Ishikawa (cell line): Measurements from ENCODE around the gene KRTCAP2.

Experiments used
- CEBPB ChIP-seq: IDR thresholded peaks from 2 replicates; pipeline ENCODE4 v1.6.1; 2012
- CREB1 ChIP-seq: IDR thresholded peaks from 2 replicates; pipeline ENCODE4 v1.6.1; 2012; ENCODE audit warnings: low read depth
- EGR1 ChIP-seq: IDR thresholded peaks from 2 replicates; pipeline ENCODE4 v1.6.1; 2012
- EP300 ChIP-seq: IDR thresholded peaks from 2 replicates; pipeline ENCODE4 v1.6.1; 2012; ENCODE audit warnings: borderline replicate concordance
- FOXM1 ChIP-seq: IDR thresholded peaks from 2 replicates; pipeline ENCODE4 v1.6.1; 2012; ENCODE audit warnings: low read depth, borderline replicate concordance
- NFIC ChIP-seq: IDR thresholded peaks from 2 replicates; pipeline ENCODE4 v1.6.1; 2012
- RAD21 ChIP-seq: IDR thresholded peaks from 2 replicates; pipeline ENCODE4 v1.6.1; 2012; ENCODE audit warnings: low read depth
- TAF1 ChIP-seq: IDR thresholded peaks from 2 replicates; pipeline ENCODE4 v1.6.1; 2012; ENCODE audit warnings: low read depth, mild to moderate bottlenecking
- TCF12 ChIP-seq: IDR thresholded peaks from 2 replicates; pipeline ENCODE4 v1.6.1; 2012; ENCODE audit warnings: low read depth
- TEAD4 ChIP-seq: IDR thresholded peaks from 2 replicates; pipeline ENCODE4 v1.6.1; 2012
- YY1 ChIP-seq: IDR thresholded peaks from 2 replicates; pipeline ENCODE4 v1.6.1; 2012; ENCODE audit warnings: low read depth
- ZBTB7A ChIP-seq: IDR thresholded peaks from 2 replicates; pipeline ENCODE4 v1.6.1; 2012; ENCODE audit warnings: low read depth
- TF ChIP-seq, protein P1 (sequence below): IDR thresholded peaks from 2 replicates; pipeline ENCODE4 v1.6.1; 2012
- TF ChIP-seq, protein P2 (sequence below): IDR thresholded peaks from 2 replicates; pipeline ENCODE4 v1.6.1; 2012
- TF ChIP-seq, protein P3 (sequence below): IDR thresholded peaks from 2 replicates; pipeline ENCODE4 v1.6.1; 2012; ENCODE audit warnings: low read depth, mild to moderate bottlenecking

The KRTCAP2 gene

DNA sequence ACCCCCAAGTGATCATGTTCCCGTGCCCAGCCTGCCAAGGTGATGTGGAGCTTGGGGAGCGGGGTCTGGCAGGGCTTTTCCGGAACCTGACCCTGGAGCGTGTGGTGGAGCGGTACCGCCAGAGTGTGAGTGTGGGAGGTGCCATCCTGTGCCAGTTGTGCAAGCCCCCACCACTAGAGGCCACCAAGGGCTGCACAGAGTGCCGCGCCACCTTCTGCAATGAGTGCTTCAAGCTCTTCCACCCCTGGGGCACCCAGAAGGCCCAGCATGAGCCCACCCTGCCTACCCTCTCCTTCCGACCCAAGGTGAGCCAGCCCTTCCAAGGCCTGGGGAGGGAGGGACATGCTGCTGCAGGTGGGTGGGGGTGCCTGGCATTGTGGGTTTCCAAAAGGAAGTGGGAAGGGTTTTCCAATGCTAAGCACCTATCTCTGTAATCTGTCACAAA, 2.8 kb upstream of the KRTCAP2 start:
- TF ChIP-seq, protein P1, sequence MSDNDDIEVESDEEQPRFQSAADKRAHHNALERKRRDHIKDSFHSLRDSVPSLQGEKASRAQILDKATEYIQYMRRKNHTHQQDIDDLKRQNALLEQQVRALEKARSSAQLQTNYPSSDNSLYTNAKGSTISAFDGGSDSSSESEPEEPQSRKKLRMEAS, result no peak
- TF ChIP-seq RAD21, result no peak
- TF ChIP-seq EP300, result no peak
- TF ChIP-seq TEAD4, result no peak
- TF ChIP-seq TAF1, result no peak

DNA sequence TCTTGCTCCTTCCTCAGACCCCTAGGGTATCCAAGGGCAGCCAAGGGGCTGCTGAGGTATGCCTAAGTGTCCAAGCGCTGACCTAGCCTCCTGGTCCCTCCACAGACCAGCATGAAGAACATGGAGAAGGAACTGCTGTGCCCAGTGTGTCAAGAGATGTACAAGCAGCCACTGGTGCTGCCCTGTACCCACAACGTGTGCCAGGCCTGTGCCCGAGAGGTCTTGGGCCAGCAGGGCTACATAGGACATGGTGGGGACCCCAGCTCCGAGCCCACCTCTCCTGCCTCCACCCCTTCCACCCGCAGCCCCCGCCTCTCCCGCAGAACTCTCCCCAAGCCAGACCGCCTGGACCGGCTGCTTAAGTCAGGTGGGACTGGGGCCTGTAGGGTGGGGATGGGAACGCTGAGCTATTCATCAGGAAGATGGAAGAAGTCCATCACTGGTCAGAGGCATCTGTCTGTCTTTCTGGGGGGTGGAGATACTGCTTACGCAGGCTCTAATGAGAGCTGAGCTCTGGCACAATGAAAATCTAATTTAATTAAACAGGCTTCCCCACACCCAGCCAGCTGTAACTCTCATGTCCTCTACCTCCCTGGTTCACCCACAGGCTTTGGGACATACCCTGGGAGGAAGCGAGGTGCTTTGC, 2.3 kb upstream of the KRTCAP2 start:
- TF ChIP-seq RAD21, result no peak

DNA sequence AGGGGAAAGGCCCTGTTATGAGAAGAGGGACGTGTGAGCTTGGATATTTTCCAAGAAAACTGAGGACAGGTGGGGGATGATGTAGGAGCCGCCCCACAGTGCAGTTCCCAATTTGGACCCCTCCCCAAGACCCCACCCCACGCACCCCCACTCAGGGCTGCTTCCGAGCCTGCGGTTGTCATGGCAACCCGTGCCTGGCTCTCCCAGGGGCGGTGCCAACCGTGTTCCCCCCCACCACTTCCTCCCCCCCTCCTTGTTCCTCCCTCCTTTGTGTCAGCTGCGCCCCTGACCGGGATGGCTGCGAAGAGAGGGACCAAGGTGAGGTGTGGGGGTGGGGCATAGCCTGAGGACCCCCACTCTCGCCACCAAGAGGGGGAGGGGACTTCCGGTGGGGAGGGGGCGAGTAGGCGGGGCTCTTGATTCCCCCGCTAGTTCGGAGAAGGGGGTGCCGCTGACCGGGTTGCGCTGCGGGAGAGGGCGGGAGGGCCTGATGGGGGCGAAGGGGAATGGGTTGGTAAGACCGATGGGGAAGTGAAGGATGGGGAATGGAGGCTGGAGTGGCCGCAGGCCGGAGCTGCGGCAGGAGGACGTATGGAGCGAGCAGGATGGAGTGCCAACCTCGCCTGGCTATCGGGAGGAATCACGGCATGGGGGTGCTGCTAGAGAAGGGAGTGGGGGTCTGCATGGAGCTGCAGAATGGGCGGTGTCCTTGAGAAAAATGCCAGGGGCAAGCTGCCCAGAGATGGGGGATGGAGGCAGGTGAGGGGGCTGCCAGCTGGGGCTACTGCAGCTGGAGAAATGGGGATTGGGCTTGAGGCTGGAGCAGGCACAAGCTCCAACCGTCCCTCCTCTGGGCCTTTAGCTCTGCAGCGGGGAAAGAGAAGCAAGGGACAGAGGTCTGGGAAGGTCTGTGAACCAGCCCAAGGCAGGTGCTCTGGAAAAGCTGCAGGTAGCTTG, 1.5 kb upstream of the KRTCAP2 start:
- no peak for TF ChIP-seq EP300
- no peak for TF ChIP-seq CEBPB
- TF ChIP-seq, protein P2, sequence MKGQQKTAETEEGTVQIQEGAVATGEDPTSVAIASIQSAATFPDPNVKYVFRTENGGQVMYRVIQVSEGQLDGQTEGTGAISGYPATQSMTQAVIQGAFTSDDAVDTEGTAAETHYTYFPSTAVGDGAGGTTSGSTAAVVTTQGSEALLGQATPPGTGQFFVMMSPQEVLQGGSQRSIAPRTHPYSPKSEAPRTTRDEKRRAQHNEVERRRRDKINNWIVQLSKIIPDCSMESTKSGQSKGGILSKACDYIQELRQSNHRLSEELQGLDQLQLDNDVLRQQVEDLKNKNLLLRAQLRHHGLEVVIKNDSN, result no peak
- TF ChIP-seq ZBTB7A, result peak; percentile 38; the same call in 1 of the 2 replicates

DNA sequence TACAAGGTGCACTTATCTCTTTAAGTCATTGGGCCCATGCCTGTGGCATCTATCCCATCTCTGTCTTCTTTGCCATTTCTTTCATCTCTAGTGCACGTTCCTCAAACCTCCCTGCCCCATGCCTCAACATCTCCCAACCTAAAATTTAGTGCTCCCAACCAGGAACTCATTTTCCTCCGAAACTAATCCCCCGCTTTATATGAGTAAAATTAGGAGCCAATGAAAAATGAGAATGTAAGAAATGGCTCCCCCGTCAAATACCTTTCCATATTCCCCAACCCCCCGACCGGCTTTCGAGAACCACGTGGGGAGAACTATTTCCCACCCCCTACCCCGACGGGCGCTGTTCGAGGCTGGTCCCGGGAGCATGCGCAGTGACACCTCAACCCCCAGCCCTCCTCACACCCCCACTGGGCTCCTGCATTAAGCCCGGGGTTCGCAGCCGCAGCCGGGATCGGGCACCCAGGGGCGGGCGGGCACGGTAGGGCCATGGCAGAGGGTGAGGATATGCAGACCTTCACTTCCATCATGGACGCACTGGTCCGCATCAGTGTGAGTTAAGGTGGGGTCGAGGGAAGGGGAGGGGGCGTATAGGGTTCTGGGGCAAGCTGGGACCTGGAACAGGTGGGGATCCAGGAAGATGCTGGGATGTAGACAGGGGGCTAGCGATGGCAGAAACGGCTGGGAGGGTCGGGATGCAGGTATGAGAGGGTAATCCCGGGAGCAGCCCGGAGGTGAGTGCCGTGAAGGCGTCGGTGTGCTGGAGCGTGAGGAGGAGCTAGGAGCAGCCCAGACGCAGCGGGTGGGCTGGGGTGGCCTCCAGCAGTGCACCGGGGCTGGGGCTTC, 597 bp upstream of the KRTCAP2 start, which contains the start of gene TRIM46:
TRIM46 (plus strand) TSS at position 372 of the 846 bp plus-strand sequence; CDS start at position 490, 118 bp downstream.
- TF ChIP-seq, protein P2, result peak; percentile 72
- TF ChIP-seq EGR1, result no peak
- TF ChIP-seq, protein P1, result peak; percentile 79

DNA sequence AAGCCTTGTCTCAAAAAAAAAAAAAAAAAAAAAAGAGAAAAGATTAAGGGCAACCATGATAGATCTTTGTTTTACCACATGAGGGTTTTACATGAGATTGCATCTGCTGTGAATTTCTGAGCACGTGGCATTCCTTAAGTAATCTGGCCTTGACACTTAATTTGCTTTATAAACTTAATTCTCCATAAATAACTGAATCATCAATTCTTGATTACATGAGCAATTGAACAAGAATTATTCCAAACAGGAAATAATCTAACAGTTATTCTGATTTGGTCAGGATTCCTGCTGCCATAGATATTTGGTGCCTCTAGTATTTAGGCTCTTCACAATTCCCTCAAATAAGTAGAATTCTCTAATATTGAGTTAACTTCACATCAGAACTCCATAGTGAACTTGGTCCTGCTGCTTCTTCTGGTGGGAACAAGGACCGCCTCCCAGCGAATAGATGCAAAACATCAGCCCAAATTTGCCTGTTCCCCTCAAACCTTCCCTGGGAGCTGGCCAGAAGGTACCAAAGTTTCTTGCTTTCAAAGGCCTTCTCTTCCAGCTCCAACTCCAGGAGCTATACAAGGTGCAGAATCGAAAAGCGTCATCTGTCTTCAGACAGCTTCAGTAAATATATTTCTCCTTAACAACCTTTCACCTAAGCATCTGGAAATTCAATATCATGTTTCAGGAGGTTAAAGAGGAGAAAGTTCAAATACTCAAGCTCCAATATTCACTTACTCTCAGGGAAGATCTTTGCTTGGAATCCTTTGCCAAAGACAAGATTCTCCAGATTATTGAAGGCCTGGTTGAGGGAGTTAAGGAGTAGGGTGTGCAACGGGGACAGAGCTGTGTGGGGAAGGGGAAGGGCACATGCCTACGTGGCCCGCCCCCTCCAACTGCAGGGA, 1.0 kb downstream of the KRTCAP2 start:
- TF ChIP-seq ZBTB7A, result no peak
- TF ChIP-seq NFIC, result no peak
- no peak for TF ChIP-seq CREB1
- TF ChIP-seq, protein P1, result no peak
- TF ChIP-seq, protein P2, result no peak
- TF ChIP-seq FOXM1, result no peak
- TF ChIP-seq RAD21, result no peak
- no peak for TF ChIP-seq CEBPB
- no peak for TF ChIP-seq TAF1
- TF ChIP-seq YY1, result no peak
- TF ChIP-seq TEAD4, result no peak
- no peak for TF ChIP-seq EGR1
- TF ChIP-seq, protein P3, sequence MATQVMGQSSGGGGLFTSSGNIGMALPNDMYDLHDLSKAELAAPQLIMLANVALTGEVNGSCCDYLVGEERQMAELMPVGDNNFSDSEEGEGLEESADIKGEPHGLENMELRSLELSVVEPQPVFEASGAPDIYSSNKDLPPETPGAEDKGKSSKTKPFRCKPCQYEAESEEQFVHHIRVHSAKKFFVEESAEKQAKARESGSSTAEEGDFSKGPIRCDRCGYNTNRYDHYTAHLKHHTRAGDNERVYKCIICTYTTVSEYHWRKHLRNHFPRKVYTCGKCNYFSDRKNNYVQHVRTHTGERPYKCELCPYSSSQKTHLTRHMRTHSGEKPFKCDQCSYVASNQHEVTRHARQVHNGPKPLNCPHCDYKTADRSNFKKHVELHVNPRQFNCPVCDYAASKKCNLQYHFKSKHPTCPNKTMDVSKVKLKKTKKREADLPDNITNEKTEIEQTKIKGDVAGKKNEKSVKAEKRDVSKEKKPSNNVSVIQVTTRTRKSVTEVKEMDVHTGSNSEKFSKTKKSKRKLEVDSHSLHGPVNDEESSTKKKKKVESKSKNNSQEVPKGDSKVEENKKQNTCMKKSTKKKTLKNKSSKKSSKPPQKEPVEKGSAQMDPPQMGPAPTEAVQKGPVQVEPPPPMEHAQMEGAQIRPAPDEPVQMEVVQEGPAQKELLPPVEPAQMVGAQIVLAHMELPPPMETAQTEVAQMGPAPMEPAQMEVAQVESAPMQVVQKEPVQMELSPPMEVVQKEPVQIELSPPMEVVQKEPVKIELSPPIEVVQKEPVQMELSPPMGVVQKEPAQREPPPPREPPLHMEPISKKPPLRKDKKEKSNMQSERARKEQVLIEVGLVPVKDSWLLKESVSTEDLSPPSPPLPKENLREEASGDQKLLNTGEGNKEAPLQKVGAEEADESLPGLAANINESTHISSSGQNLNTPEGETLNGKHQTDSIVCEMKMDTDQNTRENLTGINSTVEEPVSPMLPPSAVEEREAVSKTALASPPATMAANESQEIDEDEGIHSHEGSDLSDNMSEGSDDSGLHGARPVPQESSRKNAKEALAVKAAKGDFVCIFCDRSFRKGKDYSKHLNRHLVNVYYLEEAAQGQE, result no peak
- TF ChIP-seq TCF12, result no peak
- TF ChIP-seq EP300, result no peak

DNA sequence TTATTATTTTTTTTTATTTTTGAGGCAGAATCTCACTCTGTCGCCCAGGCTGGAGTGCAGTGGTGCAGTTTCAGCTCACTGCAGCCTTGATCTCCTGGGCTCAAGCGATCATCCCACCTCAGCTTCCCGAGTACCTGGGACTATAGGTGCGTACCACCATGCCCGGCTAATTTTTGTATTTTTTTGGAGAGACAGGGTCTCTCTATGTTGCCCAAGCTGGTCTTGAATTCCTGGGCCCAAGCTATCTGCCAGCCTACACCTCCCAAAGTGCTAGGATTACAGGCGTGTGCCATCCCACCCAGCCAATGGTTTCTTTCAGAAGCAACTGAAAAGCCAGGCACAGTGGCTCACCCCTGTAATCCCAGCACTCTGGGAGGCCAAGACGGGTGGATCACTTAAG, 2.3 kb downstream of the KRTCAP2 start:
- no peak for TF ChIP-seq TEAD4
- TF ChIP-seq, protein P1, result no peak
- TF ChIP-seq, protein P2, result no peak
- TF ChIP-seq FOXM1, result no peak
- no peak for TF ChIP-seq EP300
- TF ChIP-seq EGR1, result no peak
- TF ChIP-seq TCF12, result no peak
- TF ChIP-seq, protein P3, result no peak
- TF ChIP-seq ZBTB7A, result no peak
